ENCODE results near the gene C19orf53. TPM values are rescaled to one million over a fixed set of nuclear protein-coding genes. Genes with fewer than 3 reads are reported as not detected.

The C19orf53 gene
- total and polyA plus RNA-seq, 2 of the 13 experiments (the other 11 are each of a cell fraction or from before 2014, with no cell fraction given) = 129 to 130 TPM

DNA sequence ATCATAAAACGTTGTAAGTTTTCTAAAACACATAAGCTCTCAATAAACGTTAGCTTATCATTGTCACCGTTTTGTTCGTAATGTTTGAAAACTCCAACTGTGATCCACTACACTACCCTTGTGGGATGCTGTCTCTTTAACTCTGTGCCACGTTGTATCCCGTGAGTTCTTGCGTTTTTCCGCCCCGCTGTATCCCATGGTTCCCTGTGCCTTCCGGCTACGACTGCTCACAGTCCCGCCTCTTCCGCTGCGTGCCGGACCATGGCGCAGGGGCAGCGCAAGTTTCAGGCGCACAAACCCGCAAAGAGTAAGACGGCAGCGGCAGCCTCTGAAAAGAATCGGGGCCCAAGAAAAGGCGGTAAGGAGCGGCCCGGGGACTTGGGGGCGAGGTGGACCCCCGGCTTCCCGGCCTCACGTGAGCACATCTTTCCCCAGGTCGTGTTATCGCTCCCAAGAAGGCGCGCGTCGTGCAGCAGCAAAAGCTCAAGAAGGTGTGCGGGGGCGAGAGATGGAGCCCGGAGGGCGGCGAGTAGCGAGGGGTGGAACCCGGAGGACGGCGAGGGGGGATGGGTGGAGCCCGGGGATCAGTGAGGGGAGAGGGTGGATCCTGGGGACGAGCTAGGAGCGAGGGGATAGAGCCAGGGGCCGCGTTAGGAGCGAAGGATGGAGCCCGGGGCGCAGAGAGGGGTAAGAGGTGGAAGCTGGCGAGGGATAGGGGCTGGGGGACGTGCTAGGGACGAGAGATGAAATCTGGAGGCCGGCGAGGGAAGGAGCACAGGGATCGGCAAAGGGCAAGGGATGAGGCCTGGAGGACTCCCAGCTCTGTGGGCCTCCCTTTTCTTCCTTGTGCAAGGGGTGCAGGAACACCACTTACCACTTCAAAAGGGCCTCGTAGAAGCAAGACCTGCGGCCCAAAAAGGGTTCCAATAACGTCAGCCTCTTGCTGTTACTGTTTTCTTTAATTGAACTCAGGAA is at the start of gene C19orf53 (continued):
- TF ChIP-seq, protein P1, sequence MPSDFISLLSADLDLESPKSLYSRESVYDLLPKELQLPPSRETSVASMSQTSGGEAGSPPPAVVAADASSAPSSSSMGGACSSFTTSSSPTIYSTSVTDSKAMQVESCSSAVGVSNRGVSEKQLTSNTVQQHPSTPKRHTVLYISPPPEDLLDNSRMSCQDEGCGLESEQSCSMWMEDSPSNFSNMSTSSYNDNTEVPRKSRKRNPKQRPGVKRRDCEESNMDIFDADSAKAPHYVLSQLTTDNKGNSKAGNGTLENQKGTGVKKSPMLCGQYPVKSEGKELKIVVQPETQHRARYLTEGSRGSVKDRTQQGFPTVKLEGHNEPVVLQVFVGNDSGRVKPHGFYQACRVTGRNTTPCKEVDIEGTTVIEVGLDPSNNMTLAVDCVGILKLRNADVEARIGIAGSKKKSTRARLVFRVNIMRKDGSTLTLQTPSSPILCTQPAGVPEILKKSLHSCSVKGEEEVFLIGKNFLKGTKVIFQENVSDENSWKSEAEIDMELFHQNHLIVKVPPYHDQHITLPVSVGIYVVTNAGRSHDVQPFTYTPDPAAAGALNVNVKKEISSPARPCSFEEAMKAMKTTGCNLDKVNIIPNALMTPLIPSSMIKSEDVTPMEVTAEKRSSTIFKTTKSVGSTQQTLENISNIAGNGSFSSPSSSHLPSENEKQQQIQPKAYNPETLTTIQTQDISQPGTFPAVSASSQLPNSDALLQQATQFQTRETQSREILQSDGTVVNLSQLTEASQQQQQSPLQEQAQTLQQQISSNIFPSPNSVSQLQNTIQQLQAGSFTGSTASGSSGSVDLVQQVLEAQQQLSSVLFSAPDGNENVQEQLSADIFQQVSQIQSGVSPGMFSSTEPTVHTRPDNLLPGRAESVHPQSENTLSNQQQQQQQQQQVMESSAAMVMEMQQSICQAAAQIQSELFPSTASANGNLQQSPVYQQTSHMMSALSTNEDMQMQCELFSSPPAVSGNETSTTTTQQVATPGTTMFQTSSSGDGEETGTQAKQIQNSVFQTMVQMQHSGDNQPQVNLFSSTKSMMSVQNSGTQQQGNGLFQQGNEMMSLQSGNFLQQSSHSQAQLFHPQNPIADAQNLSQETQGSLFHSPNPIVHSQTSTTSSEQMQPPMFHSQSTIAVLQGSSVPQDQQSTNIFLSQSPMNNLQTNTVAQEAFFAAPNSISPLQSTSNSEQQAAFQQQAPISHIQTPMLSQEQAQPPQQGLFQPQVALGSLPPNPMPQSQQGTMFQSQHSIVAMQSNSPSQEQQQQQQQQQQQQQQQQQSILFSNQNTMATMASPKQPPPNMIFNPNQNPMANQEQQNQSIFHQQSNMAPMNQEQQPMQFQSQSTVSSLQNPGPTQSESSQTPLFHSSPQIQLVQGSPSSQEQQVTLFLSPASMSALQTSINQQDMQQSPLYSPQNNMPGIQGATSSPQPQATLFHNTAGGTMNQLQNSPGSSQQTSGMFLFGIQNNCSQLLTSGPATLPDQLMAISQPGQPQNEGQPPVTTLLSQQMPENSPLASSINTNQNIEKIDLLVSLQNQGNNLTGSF (CRISPR knock-in tag; IDR thresholded peaks at IDR 0.05) = peak; percentile 47; the same call in 1 of the 2 replicates
- TF ChIP-seq RFXAP (CRISPR knock-in tag; IDR thresholded peaks at IDR 0.05; ENCODE audit: borderline replicate concordance) (peak; percentile 66; the same call in 1 of the 2 replicates), FOXA1 (IDR thresholded peaks at IDR 0.05) (no peak), FOXA1 (CRISPR knock-in tag; IDR thresholded peaks at IDR 0.05) (no peak), ZNF572 (CRISPR knock-in tag; IDR thresholded peaks at IDR 0.05) (0 out of 2 replicates have a peak, but pooled peaks have one; percentile 54), MEIS1 (CRISPR knock-in tag; IDR thresholded peaks at IDR 0.05; ENCODE audit: borderline replicate concordance) (0 out of 2 replicates have a peak, but pooled peaks have one; percentile 53), ZNF292 (CRISPR knock-in tag; IDR thresholded peaks at IDR 0.05; ENCODE audit: borderline replicate concordance, low read depth) (0 out of 2 replicates have a peak, but pooled peaks have one; percentile 61), SIX1 (CRISPR knock-in tag; IDR thresholded peaks at IDR 0.05; ENCODE audit: borderline replicate concordance) (no peak; the same call in 1 of the 2 replicates), SIX4 (CRISPR knock-in tag; IDR thresholded peaks at IDR 0.05) (peak; percentile 82), FOXK1 (CRISPR knock-in tag; IDR thresholded peaks at IDR 0.05; ENCODE audit: borderline replicate concordance, low read depth) (peak; percentile 94; the same call in 1 of the 2 replicates), FOXA3 (CRISPR knock-in tag; IDR thresholded peaks at IDR 0.05) (peak; percentile 74), CAMTA2 (CRISPR knock-in tag; IDR thresholded peaks at IDR 0.05; ENCODE audit: borderline replicate concordance) (peak; percentile 50; the same call in 1 of the 2 replicates)
- TF ChIP-seq, protein P2, sequence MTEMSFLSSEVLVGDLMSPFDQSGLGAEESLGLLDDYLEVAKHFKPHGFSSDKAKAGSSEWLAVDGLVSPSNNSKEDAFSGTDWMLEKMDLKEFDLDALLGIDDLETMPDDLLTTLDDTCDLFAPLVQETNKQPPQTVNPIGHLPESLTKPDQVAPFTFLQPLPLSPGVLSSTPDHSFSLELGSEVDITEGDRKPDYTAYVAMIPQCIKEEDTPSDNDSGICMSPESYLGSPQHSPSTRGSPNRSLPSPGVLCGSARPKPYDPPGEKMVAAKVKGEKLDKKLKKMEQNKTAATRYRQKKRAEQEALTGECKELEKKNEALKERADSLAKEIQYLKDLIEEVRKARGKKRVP (CRISPR knock-in tag; IDR thresholded peaks at IDR 0.05) = peak in 1 of 2 experiments; percentile 59; a peak in 2 of 4 replicates
- TF ChIP-seq, protein P3, sequence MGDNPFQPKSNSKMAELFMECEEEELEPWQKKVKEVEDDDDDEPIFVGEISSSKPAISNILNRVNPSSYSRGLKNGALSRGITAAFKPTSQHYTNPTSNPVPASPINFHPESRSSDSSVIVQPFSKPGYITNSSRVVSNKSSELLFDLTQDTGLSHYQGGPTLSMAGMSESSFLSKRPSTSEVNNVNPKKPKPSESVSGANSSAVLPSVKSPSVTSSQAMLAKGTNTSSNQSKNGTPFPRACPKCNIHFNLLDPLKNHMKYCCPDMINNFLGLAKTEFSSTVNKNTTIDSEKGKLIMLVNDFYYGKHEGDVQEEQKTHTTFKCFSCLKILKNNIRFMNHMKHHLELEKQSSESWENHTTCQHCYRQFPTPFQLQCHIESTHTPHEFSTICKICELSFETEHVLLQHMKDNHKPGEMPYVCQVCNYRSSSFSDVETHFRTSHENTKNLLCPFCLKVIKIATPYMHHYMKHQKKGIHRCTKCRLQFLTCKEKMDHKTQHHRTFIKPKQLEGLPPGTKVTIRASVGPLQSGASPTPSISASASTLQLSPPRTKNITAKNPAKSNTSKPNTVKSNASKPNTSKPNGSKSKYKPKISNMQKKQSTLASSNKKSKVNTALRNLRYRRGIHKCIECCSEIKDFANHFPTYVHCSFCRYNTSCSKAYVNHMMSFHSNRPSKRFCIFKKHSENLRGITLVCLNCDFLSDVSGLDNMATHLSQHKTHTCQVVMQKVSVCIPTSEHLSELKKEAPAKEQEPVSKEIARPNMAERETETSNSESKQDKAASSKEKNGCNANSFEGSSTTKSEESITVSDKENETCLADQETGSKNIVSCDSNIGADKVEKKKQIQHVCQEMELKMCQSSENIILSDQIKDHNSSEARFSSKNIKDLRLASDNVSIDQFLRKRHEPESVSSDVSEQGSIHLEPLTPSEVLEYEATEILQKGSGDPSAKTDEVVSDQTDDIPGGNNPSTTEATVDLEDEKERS (CRISPR knock-in tag; IDR thresholded peaks at IDR 0.05) = peak; percentile 63; the same call in 1 of the 2 replicates
- TF ChIP-seq, protein P4, sequence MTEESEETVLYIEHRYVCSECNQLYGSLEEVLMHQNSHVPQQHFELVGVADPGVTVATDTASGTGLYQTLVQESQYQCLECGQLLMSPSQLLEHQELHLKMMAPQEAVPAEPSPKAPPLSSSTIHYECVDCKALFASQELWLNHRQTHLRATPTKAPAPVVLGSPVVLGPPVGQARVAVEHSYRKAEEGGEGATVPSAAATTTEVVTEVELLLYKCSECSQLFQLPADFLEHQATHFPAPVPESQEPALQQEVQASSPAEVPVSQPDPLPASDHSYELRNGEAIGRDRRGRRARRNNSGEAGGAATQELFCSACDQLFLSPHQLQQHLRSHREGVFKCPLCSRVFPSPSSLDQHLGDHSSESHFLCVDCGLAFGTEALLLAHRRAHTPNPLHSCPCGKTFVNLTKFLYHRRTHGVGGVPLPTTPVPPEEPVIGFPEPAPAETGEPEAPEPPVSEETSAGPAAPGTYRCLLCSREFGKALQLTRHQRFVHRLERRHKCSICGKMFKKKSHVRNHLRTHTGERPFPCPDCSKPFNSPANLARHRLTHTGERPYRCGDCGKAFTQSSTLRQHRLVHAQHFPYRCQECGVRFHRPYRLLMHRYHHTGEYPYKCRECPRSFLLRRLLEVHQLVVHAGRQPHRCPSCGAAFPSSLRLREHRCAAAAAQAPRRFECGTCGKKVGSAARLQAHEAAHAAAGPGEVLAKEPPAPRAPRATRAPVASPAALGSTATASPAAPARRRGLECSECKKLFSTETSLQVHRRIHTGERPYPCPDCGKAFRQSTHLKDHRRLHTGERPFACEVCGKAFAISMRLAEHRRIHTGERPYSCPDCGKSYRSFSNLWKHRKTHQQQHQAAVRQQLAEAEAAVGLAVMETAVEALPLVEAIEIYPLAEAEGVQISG (CRISPR knock-in tag; IDR thresholded peaks at IDR 0.05) = peak; percentile 98

Measured in HepG2 (cell line).